NCI-H2196 treated with DMSO at 0.1 percent for 48 hours (cell line): Measurements from ENCODE around the gene MARK4.
"Not testable (repeated sequence)": the region's sequence is repeated elsewhere in the genome, so short reads cannot be mapped to it uniquely, and the experiment has no call there.

Experiments
- DNase-seq: peaks from one replicate; lab custom pipeline; 2025; ENCODE audit not compliant: unreplicated experiment; lab: John Stamatoyannopoulos, UW

Gene MARK4

DNA sequence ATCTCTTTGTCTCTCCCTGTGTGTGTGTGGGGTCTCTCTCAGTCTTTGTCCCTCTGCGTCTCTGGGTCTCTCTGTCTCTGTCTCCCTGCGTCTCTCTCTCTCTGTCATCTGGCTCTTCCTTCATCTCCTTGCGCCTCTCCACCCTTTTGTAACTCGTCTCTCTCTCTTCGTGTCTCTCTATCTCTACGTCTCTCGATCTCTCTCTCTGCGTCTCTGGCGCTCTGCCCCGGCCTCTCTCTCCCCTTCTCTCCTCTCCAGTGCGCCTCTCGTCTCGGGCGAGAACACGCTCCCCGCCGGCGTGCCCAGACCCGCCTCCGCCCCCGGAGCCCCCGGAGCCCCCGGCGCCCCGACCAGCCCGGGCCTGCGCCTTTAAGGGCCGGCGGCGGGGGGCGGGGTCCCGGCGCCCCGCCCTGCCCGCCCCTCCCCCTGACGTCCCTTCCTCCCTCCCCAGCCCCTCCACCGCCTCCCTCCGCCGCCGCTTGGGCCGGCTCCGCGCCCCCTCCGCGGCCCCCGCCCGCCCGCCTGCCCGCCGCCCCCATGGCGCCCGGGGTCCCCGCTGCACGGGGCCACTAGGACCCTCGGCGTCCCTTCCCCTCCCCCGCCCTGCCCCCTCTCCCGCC lies at the start of gene MARK4:
Gene MARK4 (plus strand): TSS at position 440 of the 620 bp plus-strand sequence. CDS start 318 bp downstream, outside the sequence.
- peak; percentile 21 for DNase-seq

GRCh38 chr19:45202637-45203036 lies 48.4 kb upstream of the MARK4 start:
- no peak for DNase-seq

- DNase-seq, result no peak
Observed at GRCh38 chr19:45205810-45206209, 45.3 kb upstream of the MARK4 start.

DNA sequence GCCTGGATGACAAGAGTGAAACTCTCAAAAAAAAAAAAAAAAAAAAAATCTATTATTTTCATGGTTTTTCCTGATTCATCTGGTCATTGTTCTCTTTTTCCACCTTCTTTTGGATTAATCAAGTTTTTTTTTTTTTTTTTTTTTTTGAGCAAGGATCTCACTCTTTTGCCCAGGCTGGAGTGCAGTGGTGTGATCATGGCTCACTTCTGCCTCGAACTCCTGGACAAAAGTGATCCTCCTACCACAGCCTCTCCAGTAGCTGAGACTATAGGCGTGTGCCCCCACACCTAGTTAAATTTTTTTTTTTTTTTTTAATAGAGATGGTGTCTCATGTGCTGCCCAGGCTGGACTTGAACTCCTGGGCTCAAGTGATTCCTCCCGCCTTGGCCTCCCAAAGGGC lies 44.7 kb upstream of the MARK4 start:
- DNase-seq, result no peak

DNA sequence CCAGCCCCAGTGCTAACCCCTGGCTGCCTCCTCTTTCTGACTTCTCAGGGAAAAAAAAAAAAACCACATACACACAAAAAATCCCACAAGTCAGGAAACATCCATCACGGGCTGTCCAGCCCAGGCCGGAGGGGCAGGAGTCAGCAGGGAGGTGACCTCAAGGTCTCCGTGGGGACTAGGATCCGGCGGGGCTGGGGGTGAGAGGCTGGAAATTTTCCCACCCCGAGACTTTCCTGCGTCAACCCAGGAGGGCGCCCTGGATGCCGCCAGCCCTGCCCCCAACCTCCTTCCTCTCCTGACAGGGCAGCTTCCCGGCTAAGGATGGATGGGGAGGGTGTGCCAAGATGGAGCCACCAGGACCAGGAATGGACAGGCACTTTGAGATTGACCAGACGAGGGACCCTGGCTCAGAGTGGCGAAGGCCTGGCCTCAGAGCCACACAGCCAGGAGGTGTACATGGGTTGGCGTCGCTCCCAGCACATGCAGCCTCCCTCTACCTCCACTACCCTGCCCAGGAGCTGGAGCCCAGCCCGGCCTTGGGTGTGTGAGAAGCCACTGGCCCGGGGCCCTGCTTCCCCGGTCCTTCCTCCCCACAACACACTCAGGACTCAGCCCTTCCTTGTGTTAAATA lies 39.2 kb upstream of the MARK4 start:
- DNase-seq, result no peak

GRCh38 chr19:45213031-45213430 lies 38.0 kb upstream of the MARK4 start:
- DNase-seq, result no peak

DNA sequence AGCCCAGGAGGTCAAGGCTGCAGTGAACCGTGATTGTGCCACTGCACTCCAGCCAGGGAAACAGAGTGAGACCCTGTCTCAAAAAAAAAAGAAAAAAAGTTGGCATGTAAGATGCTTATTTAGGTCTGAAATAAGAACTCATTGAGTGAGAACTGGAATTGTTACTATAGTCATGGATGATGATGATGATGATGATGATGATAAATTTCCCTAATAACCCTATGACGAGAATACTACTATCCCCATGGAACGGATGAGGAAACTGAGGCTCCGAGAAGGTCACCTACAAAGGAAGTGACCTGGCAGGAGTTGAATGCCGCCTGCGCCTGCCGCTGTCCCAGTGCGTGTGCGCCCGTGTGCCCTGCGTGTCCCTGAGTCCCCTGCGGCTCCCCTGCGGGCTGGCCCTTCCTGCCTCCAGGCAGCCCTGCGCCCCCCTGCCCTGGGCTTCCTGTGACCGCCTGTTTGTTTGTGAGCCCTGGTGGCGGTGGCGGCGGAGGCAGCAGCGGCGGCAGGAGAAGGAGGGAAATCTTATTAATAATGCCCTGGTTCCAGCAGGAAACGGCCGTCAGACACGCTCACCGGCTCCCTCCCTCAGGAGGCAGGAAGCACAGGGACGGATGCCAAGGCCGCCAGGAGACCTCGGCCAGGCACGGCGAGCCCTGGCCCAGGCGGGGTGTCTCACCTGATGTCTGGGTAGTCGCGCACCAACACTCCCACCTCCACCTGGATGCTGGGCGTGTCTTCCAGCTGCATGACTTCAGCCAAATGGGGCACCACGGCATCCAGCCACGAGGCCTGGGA lies 35.5 kb upstream of the MARK4 start:
- peak; percentile 17 for DNase-seq

- no peak for DNase-seq
Observed at GRCh38 chr19:45216667-45217066, 34.4 kb upstream of the MARK4 start.

DNA sequence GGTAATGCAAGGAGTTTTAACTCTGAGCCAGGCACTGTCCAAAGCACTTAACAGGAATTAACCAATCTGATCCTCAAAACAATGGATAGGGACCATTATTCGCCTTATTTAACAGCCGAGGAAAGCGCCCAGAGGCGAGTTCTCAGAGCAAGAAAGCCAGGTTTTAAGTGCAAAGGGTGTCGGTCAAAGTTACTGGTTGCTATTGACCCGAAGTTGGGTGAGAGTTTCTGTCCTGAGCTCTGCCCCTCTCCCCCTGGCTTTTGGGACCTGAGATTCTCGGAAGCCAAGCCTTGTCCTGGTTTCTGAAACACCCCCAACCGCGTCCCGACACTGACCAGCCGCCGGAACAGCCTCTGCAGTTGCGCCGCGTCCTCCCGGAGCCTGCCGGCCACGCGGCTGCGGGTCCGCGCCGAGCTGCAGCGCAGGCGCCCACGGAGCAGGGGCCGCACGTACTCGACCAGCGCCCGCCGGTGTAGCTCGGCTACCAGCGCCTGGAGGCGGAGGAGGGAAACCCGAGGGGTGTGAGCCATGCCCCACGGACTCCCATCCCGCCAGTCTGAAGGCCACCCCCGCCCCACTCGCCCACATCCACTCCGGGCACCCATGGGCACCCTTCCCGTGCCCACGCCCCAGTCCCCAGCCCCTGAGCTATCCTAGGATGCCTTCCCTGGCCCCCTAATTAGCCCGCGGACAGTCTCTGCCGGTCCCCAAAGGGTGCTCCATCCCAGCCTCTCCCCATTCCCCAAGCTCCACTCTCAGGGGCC lies 33.7 kb upstream of the MARK4 start:
- DNase-seq, result no peak

- no peak for DNase-seq
Observed at GRCh38 chr19:45217957-45218334, 33.1 kb upstream of the MARK4 start.

DNA sequence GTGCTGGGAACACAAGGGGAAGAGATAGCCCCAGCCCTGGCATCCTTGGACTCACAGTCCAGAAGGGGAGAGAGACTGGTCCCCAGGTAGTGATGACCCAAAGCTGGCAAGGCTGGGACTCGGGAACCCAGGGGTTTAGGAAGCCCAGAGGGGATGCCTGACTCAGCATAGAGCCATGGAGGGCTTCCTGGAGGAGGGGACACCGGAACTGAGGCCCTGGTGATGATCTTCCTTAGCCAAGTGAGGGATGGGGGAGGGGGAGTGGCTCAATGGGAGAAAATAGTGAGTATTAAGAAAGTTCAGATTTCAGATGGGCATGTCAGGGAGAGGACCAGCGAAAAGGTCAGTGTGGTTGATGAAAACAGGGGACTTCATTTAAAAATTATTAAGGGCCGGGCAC lies 32.6 kb upstream of the MARK4 start:
- DNase-seq, result no peak

- no peak for DNase-seq
Observed at GRCh38 chr19:45218911-45219743, 31.9 kb upstream of the MARK4 start.

DNA sequence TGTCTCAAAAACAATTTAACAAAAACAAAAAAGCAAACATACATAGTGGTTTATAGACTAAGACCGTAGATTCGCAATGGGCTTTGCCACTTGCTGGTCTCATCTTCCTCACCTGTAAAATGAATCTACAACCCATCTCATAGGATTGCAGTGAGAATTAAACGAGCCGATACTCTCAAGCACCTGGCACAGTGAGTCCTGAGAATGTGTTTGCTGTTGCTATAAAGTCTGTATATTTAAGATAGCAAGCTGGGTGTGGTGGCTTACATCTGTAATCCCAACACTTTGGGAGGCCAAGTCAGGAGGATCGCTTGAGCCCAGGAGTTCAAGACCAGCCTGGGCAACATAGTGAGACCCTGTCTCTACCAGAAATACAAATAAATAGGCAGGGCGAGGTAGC lies 28.3 kb upstream of the MARK4 start:
- DNase-seq, result no peak

DNA sequence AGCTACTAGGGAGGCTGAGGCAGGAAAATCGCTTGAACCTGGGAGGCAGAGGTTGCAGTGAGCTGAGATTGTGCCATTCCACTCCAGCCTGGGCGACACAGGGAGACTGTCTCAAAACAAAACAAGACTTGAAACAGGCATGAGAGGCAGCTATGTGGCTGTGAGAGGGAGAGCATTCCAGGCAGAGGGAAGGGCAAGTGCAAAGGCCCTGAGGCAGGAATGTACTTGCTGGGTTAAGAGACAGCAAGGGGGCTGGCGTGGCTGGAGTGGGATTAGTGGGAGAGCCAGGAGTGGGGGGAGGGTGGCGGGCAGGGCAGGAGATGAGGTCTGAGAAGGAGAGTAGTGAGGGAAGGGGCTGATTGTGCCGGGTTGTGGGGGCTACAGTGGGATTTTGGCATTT lies 27.2 kb upstream of the MARK4 start:
- no peak for DNase-seq

GRCh38 chr19:45224645-45225044 lies 26.4 kb upstream of the MARK4 start:
- no peak for DNase-seq

- DNase-seq, result not testable (repeated sequence)
Observed at GRCh38 chr19:45229056-45229455, 22.0 kb upstream of the MARK4 start.

DNA sequence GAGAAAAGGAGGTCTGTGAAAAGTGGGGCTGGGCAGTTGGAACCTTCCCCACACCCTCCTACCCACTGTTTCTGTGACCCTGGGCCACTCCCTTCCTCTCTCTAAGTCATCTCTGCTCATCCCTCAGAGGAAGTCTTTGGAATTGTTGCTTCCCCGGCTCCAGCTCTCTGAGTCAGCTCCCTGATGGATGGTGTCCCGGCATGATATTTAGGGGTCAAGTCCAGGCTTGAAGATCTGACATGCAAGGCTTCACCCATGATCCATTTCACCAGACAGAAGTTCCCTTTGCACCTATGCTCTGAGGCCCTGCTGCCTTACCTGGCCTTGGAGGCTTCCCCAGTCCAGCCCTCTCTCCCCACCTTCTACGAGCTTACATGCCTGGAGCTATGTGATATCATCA lies 19.2 kb upstream of the MARK4 start:
- DNase-seq, result no peak

DNA sequence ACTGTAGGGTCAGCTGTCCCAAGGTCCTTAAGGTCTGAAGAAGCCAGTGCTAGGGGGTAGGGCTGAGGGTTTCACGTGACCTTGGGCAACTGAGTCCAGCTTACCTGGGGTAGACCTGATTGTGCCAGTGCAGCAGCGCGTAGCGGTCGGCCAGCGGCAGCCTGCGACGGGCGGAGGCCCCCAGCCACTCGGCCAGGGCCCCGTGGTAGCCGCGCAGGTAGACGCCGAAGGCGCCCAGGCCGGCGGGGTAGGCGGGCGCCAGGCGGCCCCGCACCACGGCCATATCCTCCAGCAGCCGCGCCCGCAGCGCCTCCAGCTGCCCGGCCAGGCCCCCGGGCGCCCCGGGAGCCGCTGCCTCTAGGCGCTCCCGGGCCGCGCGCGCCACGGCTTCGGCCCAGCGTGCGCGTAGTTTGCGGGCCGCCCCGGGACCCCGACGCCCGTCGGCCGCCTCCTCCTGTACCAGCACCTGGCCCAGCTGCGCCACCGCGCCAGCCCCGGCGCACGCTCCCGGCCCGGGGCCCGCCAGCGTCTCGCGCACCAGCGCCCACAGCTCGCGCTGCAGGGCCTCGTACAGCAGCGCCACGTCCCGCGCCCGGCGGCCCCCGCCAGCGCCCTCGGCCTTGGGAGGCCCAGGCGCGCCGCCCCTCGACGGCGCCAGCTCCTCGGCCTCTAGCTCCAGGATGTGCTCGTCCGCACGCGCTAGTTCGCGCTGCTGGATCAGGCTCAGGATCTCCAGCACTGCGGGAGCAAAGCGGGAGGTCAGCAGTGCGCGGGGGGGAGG lies 16.8 kb upstream of the MARK4 start:
- DNase-seq, result no peak

GRCh38 chr19:45235485-45235884 lies 15.6 kb upstream of the MARK4 start:
- no peak for DNase-seq

DNA sequence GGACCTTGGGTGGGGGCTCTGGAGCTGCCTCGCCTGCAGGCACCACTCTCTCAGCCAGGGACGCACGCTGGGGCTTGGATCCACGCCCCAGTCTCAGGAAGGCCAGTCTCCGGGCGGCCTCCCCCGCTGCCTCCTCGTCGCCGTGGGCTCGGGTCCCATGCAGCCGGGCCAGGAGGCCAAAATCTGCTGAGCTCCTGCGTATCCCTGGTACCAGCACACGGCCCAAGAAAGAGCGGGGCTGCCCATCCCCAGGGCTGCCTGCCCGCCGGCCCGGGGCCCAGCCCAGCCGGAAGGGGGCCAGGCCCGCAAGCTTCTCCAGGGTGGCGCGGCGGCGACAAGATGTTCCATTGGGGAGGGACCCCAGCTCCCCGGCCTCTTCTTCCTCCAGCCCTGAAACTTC lies 12.5 kb upstream of the MARK4 start:
- DNase-seq, result no peak
